HFF-Myc (cell line): Measurements from ENCODE around the gene LRMDA.

Experiments used
- DNase-seq: peaks from one replicate; pipeline ENCODE4 v3.0.0-alpha.2; 2011; ENCODE audit warnings: low read depth; ENCODE audit errors: extremely low read depth
- H3K4me3 ChIP-seq: replicated peaks from 2 replicates; pipeline ENCODE4 v1.5.1; 2011; ENCODE audit warnings: low read depth, mild to moderate bottlenecking, control low read depth, low read length
- CTCF ChIP-seq: IDR thresholded peaks from 2 replicates; pipeline ENCODE4 v1.5.1; 2012; ENCODE audit warnings: mild to moderate bottlenecking, low read depth, low read length, control low read depth; ENCODE audit errors: missing control alignments

The LRMDA gene

GRCh38 chr10:75439811-75440210, 8.4 kb downstream of the LRMDA start:
- DNase-seq, result no peak
- H3K4me3 ChIP-seq, result no peak overlapping the region
- no peak for TF ChIP-seq CTCF

DNA sequence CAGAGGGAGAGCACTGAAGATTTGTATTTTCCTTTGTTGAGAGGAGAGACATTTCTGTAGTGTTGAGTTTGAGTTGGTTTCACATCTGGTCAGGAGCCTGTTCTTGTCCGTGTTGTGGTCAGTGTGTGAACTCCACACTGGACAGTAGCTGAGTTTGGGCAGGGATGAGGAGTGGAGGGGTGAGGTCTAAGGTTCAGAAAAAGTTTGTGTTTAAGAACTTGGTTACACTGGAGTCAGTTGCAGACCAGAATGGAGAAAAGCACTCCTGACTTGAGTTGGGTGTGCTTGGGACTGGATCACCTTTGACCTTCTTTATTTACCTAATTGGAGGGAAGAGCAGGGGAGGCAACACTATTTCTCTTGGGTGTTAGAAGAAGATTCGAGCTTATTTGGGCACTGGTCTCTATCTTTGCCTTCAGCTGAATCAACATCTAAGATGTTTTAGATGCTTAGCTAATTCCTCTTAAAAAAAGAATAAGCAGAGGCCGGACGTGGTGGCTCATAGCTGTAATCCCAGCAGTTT, 8.9 kb downstream of the LRMDA start:
- DNase-seq, result no peak
- no peak for TF ChIP-seq CTCF

GRCh38 chr10:75441196-75441595, 9.8 kb downstream of the LRMDA start:
- DNase-seq, result no peak
- no peak overlapping the region for H3K4me3 ChIP-seq
- TF ChIP-seq CTCF, result no peak

More for the DNA sequence above, 8.9 kb downstream of the LRMDA start:
- H3K4me3 ChIP-seq, result no peak overlapping the region

DNA sequence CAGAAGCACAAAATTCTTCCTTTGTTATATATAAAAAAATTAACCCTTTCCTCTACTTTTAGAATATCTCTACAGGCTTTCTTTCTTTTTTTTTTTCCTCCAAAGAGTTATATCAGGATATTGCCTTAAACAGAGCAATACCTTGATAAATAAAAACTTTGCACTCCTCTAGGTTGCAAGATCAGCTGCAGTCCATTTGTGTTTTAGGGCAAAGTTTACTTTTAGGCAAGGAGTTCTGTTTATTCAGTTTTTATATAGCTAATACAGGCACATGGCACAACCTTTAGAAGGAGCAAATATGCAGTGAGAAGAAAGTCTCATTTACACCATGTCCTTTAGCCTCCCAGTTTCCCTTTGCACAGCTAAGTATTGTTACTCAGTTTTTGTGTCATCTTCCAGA, 10.3 kb downstream of the LRMDA start:
- TF ChIP-seq CTCF, result no peak
- no peak for DNase-seq

GRCh38 chr10:75443362-75443761, 11.9 kb downstream of the LRMDA start:
- no peak overlapping the region for H3K4me3 ChIP-seq
- DNase-seq, result no peak
- no peak for TF ChIP-seq CTCF

More for the DNA sequence above, 10.3 kb downstream of the LRMDA start:
- H3K4me3 ChIP-seq, result no peak overlapping the region

DNA sequence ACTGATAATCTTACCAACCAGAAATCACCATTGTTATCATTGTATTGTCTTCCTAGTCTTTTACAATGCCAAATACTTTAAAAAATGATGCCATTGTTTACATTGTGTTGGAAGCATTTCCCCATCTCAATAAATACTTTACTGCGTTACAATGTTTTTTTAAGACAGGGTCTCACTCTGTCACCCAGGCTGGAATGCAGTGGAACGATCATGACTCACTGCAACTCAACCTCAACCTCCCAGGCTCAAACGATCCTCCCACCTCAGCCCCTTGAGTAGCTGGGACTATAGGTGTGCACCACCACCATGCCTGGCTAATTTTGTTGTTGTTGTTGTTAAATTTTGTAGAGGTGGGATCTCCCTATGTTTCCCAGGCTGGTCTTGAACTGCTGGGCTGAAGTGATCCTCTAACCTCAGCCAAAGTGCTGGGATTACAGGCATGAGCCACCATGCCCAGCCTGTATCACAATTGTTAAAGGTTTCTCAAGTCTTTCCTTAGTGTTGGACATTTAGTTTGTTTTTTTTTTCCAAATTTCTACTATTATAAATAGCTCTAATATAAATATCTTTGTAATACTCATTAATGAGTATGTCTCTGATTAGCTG, 13.5 kb downstream of the LRMDA start:
- DNase-seq, result no peak
- no peak overlapping the region for H3K4me3 ChIP-seq
- TF ChIP-seq CTCF, result no peak

- TF ChIP-seq CTCF, result no peak
- DNase-seq, result no peak
- H3K4me3 ChIP-seq, result no peak overlapping the region
Observed at GRCh38 chr10:75446508-75446907, 15.1 kb downstream of the LRMDA start.
